Measurements from ENCODE around the gene SNX18.

Gene SNX18

DNA sequence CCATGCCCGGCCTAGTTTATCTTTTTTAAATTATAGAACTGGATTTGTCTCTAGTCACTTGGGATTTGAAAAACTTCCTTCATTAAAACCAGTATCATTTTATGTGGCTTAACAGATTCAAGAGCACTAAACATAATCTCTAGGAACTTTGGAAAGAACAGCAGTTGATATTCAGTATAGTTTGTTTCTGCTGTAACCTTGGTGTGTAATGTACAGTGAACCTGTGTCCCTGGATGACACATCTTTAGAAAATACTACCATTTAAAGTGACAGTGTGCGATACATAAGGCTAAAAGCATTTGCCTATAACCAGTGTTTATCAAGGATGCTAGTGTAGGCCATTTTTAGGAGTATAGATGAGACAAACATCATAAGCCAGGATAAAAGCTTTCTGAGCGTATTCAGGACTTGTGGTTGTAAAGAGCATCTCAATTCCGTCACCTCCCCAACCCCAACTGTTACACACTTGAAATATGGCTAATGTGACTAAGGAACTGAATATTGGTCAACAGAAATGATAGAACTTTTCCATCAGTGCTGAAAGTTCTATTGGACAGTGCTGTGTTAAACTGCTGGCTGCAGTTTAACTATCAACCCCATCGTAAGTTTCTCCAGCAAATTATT is 4.4 kb downstream of the SNX18 start:
- peak overlapping the region; percentile 15 for H3K4me3 Mint-ChIP-seq
- H3K27me3 Mint-ChIP-seq (ENCODE audit: low read depth, poor library complexity): no peaks in the 10 kb centered on the region
- peaks cover 56% of the 10 kb centered on the region for H3K4me1 Mint-ChIP-seq
- H3K9me3 Mint-ChIP-seq: no peaks in the 10 kb centered on the region
- DNase-seq: no peak
- H3K27ac Mint-ChIP-seq: no peak overlapping the region
- peaks cover 34% of the 10 kb centered on the region for H3K36me3 Mint-ChIP-seq (ENCODE audit: low read depth)
- TF ChIP-seq, protein P1, sequence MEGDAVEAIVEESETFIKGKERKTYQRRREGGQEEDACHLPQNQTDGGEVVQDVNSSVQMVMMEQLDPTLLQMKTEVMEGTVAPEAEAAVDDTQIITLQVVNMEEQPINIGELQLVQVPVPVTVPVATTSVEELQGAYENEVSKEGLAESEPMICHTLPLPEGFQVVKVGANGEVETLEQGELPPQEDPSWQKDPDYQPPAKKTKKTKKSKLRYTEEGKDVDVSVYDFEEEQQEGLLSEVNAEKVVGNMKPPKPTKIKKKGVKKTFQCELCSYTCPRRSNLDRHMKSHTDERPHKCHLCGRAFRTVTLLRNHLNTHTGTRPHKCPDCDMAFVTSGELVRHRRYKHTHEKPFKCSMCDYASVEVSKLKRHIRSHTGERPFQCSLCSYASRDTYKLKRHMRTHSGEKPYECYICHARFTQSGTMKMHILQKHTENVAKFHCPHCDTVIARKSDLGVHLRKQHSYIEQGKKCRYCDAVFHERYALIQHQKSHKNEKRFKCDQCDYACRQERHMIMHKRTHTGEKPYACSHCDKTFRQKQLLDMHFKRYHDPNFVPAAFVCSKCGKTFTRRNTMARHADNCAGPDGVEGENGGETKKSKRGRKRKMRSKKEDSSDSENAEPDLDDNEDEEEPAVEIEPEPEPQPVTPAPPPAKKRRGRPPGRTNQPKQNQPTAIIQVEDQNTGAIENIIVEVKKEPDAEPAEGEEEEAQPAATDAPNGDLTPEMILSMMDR (IDR thresholded peaks at IDR 0.05): no peak

DNA sequence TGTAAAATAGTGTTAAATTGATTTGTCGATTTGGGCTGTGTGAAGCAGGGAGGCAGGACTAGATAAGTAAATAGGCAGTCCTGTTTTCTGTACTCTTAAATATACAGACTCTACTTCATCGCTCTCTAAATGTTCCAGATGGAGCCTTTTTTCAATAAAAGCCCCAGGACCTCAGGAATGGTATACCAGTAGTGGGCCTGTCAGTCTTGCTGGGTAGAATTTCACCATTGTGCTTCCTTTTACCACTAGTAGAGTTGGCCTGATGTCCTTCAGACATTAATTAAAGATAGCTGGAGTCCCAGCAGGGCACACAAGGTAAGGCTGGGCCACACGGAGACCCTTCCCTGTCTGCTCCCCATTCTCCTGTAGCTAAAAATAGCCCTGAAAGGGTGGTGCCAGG is 6.0 kb downstream of the SNX18 start:
- H3K27me3 Mint-ChIP-seq (ENCODE audit: low read depth, poor library complexity): no peaks in the 10 kb centered on the region
- no peak overlapping the region for H3K27ac Mint-ChIP-seq
- H3K36me3 Mint-ChIP-seq (ENCODE audit: low read depth): peaks cover 33% of the 10 kb centered on the region
- no peaks in the 10 kb centered on the region for H3K9me3 Mint-ChIP-seq
- TF ChIP-seq, protein P1 (IDR thresholded peaks at IDR 0.05): no peak
- H3K4me1 Mint-ChIP-seq: peaks cover 51% of the 10 kb centered on the region
- no peak overlapping the region for H3K4me3 Mint-ChIP-seq
- no peak for DNase-seq

DNA sequence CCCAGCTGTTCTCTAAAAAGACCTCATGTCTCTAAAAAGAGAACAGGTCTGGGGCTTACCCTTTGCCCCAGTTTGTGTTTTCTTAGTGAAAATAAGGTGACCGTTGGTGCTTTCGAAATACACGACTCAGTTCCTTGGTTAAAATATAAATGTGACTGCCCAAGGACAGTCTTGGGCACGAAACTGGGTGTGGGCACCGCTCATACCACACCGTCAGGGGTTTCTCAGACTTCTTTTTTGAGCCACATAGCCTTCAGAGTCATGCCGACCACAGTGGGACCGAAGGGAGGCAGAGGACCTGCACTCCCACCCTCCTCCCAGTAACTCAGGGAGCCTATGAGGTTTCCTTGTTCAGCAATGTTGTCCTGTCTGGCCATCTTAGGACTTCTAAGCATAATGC is 6.5 kb downstream of the SNX18 start:
- no peaks in the 10 kb centered on the region for H3K27me3 Mint-ChIP-seq (ENCODE audit: low read depth, poor library complexity)
- peaks cover 46% of the 10 kb centered on the region for H3K4me1 Mint-ChIP-seq
- no peaks in the 10 kb centered on the region for H3K9me3 Mint-ChIP-seq
- H3K27ac Mint-ChIP-seq: peak overlapping the region; percentile 84
- TF ChIP-seq, protein P1 (IDR thresholded peaks at IDR 0.05): no peak
- H3K36me3 Mint-ChIP-seq (ENCODE audit: low read depth): peaks cover 28% of the 10 kb centered on the region
- DNase-seq: no peak
- no peak overlapping the region for H3K4me3 Mint-ChIP-seq

GRCh38 chr5:54524704-54525103 is 7.1 kb downstream of the SNX18 start:
- Mint-ChIP-seq H3K36me3 (ENCODE audit: low read depth) (peaks cover 21% of the 10 kb centered on the region), H3K27me3 (ENCODE audit: low read depth, poor library complexity) (no peaks in the 10 kb centered on the region), H3K4me3 (no peak overlapping the region), H3K9me3 (no peaks in the 10 kb centered on the region), H3K4me1 (peaks cover 40% of the 10 kb centered on the region), H3K27ac (no peak overlapping the region)
- TF ChIP-seq, protein P1 (IDR thresholded peaks at IDR 0.05): no peak
- DNase-seq: no peak

GRCh38 chr5:54525261-54525660 is 7.7 kb downstream of the SNX18 start:
- TF ChIP-seq, protein P1 (IDR thresholded peaks at IDR 0.05): no peak
- Mint-ChIP-seq H3K9me3 (no peaks in the 10 kb centered on the region), H3K27ac (no peak overlapping the region), H3K4me3 (no peak overlapping the region), H3K4me1 (peaks cover 34% of the 10 kb centered on the region), H3K27me3 (ENCODE audit: low read depth, poor library complexity) (no peaks in the 10 kb centered on the region), H3K36me3 (ENCODE audit: low read depth) (peaks cover 19% of the 10 kb centered on the region)
- DNase-seq: no peak

DNA sequence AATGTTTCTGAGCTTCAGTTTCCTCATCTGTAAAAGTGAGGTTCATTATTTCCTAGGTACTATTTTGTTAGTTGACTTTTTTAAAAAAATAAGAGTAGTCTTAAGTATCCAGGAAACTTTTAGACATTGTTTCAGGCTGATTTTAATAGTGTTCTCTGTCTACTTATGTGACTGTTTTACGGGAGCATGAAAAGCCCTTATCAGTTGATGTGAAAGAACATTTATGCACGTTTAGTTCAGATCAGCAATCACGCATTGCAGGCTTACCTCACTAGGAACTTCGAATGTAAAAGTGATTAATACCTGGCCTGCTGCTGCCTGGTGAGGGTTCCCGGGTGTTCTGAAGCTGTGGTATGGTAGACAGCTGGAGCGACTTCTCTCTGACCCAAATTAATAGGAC is 8.1 kb downstream of the SNX18 start:
- H3K9me3 Mint-ChIP-seq: no peaks in the 10 kb centered on the region
- peaks cover 19% of the 10 kb centered on the region for H3K36me3 Mint-ChIP-seq (ENCODE audit: low read depth)
- no peak for DNase-seq
- H3K27ac Mint-ChIP-seq: no peak overlapping the region
- no peaks in the 10 kb centered on the region for H3K27me3 Mint-ChIP-seq (ENCODE audit: low read depth, poor library complexity)
- no peak overlapping the region for H3K4me3 Mint-ChIP-seq
- TF ChIP-seq, protein P1 (IDR thresholded peaks at IDR 0.05): no peak
- peaks cover 30% of the 10 kb centered on the region for H3K4me1 Mint-ChIP-seq

All from nephron progenitor cell (in vitro differentiated cells).